Measurements from ENCODE around the gene ACP5. TPM values are rescaled to one million over a fixed set of nuclear protein-coding genes. Genes with fewer than 3 reads are reported as not detected.
A peak's percentile ranks its signal among the peaks of the same experiment; 100 is the strongest.

Gene ACP5
- total and polyA plus RNA-seq, 10 of the 15 experiments (the other 5 are each of a cell fraction or from before 2014, with no cell fraction given): 1.0 to 73.4 (median 36.8) TPM

DNA sequence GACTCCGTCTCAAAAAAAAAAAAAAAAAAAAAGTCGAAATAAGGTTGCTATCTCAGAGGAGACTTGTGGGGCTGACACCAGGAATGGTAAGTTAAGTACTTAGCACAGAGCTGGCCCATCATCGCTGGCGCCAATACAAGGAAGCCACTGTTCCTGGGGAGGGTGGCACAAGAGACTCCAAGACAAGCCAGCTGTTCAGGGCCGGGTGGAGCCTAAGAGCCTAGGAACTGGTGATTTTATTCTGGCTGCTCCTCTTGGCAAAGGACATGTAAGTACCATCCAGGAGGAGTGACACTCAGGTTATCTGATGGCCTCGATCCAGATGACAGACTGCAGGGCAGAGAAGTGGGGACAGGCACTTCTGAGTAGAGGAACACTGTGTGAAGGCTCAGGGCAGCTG lies 22.2 kb downstream of the ACP5 start:
- FAIRE-seq: no peak
- POLR2A ChIA-PET: interaction anchor here (0.5 to 0.6 kb wide), 2 partner anchors 592 to 1453 kb away, joined by 3 to 5 read pairs; no protein-coding TSS in a partner anchor
- WGBS (ENCODE audit: insufficient coverage, insufficient replicate concordance, low lambda C conversion rate, missing lambda C conversion rate): 93% methylated on average over 4 of the region's 6 CpGs

More for the DNA sequence above, 22.2 kb downstream of the ACP5 start:
- peaks cover 23% of the 10 kb centered on the region for H3K4me1 ChIP-seq (ENCODE audit: control insufficient read depth, insufficient read depth, low read length)
- H2AFZ ChIP-seq (ENCODE audit: control insufficient read depth, low read depth, low read length): no peak overlapping the region
- H3K27ac ChIP-seq (ENCODE audit: control insufficient read depth, insufficient read depth): no peak overlapping the region
- no peaks in the 10 kb centered on the region for H3K9me3 ChIP-seq (replicated peaks; ENCODE audit: control insufficient read depth, insufficient read depth, low read length)
- ChIA-PET SMC1A (ENCODE audit: uncharacterized antibody, unreplicated experiment) (interaction anchor here (0.9 to 1.3 kb wide), 4 partner anchors 8 to 39 kb away, joined by 3 to 6 read pairs (median 4); no protein-coding TSS in a partner anchor), CTCF (interaction anchor here (0.6 to 1.2 kb wide), 4 partner anchors 9 to 107 kb away, joined by 3 to 4 read pairs (median 4); no protein-coding TSS in a partner anchor), RAD21 (ENCODE audit: unreplicated experiment) (interaction anchor here (2.1 kb wide), 1 partner anchor 34 kb away, joined by 8 read pairs; no protein-coding TSS in a partner anchor)
- DNase-seq (ENCODE audit: low read depth, low spot score): no peak
- in situ Hi-C loops (cut with MboI): no loop called here
- BruUV-seq (replicated peaks): no TSS peak
- TF ChIP-seq, protein P1, sequence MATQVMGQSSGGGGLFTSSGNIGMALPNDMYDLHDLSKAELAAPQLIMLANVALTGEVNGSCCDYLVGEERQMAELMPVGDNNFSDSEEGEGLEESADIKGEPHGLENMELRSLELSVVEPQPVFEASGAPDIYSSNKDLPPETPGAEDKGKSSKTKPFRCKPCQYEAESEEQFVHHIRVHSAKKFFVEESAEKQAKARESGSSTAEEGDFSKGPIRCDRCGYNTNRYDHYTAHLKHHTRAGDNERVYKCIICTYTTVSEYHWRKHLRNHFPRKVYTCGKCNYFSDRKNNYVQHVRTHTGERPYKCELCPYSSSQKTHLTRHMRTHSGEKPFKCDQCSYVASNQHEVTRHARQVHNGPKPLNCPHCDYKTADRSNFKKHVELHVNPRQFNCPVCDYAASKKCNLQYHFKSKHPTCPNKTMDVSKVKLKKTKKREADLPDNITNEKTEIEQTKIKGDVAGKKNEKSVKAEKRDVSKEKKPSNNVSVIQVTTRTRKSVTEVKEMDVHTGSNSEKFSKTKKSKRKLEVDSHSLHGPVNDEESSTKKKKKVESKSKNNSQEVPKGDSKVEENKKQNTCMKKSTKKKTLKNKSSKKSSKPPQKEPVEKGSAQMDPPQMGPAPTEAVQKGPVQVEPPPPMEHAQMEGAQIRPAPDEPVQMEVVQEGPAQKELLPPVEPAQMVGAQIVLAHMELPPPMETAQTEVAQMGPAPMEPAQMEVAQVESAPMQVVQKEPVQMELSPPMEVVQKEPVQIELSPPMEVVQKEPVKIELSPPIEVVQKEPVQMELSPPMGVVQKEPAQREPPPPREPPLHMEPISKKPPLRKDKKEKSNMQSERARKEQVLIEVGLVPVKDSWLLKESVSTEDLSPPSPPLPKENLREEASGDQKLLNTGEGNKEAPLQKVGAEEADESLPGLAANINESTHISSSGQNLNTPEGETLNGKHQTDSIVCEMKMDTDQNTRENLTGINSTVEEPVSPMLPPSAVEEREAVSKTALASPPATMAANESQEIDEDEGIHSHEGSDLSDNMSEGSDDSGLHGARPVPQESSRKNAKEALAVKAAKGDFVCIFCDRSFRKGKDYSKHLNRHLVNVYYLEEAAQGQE (IDR thresholded peaks at IDR 0.05; ENCODE audit: low read depth, low read length): no peak
- TF ChIP-seq, protein P2, sequence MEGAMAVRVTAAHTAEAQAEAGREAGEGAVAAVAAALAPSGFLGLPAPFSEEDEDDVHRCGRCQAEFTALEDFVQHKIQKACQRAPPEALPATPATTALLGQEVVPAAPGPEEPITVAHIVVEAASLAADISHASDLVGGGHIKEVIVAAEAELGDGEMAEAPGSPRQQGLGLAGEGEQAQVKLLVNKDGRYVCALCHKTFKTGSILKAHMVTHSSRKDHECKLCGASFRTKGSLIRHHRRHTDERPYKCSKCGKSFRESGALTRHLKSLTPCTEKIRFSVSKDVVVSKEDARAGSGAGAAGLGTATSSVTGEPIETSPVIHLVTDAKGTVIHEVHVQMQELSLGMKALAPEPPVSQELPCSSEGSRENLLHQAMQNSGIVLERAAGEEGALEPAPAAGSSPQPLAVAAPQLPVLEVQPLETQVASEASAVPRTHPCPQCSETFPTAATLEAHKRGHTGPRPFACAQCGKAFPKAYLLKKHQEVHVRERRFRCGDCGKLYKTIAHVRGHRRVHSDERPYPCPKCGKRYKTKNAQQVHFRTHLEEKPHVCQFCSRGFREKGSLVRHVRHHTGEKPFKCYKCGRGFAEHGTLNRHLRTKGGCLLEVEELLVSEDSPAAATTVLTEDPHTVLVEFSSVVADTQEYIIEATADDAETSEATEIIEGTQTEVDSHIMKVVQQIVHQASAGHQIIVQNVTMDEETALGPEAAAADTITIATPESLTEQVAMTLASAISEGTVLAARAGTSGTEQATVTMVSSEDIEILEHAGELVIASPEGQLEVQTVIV (IDR thresholded peaks at IDR 0.05; ENCODE audit: borderline replicate concordance, partially characterized antibody): no peak
- TF ChIP-seq MEF2A (IDR thresholded peaks at IDR 0.05; ENCODE audit: insufficient read depth, low read depth, low read length) (no peak), ZNF384 (IDR thresholded peaks at IDR 0.05; ENCODE audit: borderline replicate concordance, low read depth, low read length) (no peak), STAT1 (conservative IDR thresholded peaks at IDR 0.05) (no peak), NR2F1 (conservative IDR thresholded peaks at IDR 0.05) (no peak), MYB (IDR thresholded peaks at IDR 0.05; ENCODE audit: borderline replicate concordance, low read depth, low read length) (no peak), SMAD1 (IDR thresholded peaks at IDR 0.05; ENCODE audit: low read depth, partially characterized antibody) (no peak)
- TF ChIP-seq, protein P3, sequence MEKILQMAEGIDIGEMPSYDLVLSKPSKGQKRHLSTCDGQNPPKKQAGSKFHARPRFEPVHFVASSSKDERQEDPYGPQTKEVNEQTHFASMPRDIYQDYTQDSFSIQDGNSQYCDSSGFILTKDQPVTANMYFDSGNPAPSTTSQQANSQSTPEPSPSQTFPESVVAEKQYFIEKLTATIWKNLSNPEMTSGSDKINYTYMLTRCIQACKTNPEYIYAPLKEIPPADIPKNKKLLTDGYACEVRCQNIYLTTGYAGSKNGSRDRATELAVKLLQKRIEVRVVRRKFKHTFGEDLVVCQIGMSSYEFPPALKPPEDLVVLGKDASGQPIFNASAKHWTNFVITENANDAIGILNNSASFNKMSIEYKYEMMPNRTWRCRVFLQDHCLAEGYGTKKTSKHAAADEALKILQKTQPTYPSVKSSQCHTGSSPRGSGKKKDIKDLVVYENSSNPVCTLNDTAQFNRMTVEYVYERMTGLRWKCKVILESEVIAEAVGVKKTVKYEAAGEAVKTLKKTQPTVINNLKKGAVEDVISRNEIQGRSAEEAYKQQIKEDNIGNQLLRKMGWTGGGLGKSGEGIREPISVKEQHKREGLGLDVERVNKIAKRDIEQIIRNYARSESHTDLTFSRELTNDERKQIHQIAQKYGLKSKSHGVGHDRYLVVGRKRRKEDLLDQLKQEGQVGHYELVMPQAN (conservative IDR thresholded peaks at IDR 0.05): no peak
- TF ChIP-seq, protein P4, sequence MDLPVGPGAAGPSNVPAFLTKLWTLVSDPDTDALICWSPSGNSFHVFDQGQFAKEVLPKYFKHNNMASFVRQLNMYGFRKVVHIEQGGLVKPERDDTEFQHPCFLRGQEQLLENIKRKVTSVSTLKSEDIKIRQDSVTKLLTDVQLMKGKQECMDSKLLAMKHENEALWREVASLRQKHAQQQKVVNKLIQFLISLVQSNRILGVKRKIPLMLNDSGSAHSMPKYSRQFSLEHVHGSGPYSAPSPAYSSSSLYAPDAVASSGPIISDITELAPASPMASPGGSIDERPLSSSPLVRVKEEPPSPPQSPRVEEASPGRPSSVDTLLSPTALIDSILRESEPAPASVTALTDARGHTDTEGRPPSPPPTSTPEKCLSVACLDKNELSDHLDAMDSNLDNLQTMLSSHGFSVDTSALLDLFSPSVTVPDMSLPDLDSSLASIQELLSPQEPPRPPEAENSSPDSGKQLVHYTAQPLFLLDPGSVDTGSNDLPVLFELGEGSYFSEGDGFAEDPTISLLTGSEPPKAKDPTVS (IDR thresholded peaks at IDR 0.05; ENCODE audit: low read depth, low read length): no peak
- H3K9ac ChIP-seq (ENCODE audit: control insufficient read depth, insufficient read depth, low read length): no peak overlapping the region
- H3K4me2 ChIP-seq (ENCODE audit: control insufficient read depth, insufficient read depth): peak overlapping the region; percentile 26
- peaks cover 42% of the 10 kb centered on the region for H3K79me2 ChIP-seq (ENCODE audit: control insufficient read depth, insufficient read depth, low read length)
- H3K36me3 ChIP-seq (ENCODE audit: control insufficient read depth in 2 of 2, insufficient read depth in 2 of 2, low read length in 1 of 2): peaks cover 7 to 24% of the 10 kb centered on the region in 2 experiments; a peak in 3 of 4 replicates
- ATAC-seq: no peak
- no peak overlapping the region for H3K4me3 ChIP-seq
- H3K27me3 ChIP-seq (replicated peaks in 1 of 2; ENCODE audit: control insufficient read depth in 2 of 2, insufficient read depth in 2 of 2, low read length in 1 of 2): no peaks in the 10 kb centered on the region
- H4K20me1 ChIP-seq (ENCODE audit: control insufficient read depth, insufficient read depth): no peaks in the 10 kb centered on the region
- intact Hi-C loops (cut with micrococcal nuclease; ENCODE audit: unreplicated experiment): no loop called here
